Stimulated activated CD8-positive, alpha-beta memory T cell treated with anti-CD3 and anti-CD28 coated beads, Interleukin-4, amount 100 ng/mL, for 24 hours (primary cell): ENCODE data around the gene LRRFIP1.

Experiments
- DNase-seq: peaks from one replicate; pipeline ENCODE4 v3.0.0-alpha.2; 2020; ENCODE audit warnings: low read depth

The LRRFIP1 gene

GRCh38 chr2:237639052-237639835, 11.9 kb downstream of the LRRFIP1 start:
- DNase-seq = no peak

GRCh38 chr2:237639836-237640220, 12.4 kb downstream of the LRRFIP1 start:
- no peak for DNase-seq

- DNase-seq = no peak
These were observed 13.2 kb downstream of the LRRFIP1 start for GRCh38 chr2:237640493-237640998.

DNA sequence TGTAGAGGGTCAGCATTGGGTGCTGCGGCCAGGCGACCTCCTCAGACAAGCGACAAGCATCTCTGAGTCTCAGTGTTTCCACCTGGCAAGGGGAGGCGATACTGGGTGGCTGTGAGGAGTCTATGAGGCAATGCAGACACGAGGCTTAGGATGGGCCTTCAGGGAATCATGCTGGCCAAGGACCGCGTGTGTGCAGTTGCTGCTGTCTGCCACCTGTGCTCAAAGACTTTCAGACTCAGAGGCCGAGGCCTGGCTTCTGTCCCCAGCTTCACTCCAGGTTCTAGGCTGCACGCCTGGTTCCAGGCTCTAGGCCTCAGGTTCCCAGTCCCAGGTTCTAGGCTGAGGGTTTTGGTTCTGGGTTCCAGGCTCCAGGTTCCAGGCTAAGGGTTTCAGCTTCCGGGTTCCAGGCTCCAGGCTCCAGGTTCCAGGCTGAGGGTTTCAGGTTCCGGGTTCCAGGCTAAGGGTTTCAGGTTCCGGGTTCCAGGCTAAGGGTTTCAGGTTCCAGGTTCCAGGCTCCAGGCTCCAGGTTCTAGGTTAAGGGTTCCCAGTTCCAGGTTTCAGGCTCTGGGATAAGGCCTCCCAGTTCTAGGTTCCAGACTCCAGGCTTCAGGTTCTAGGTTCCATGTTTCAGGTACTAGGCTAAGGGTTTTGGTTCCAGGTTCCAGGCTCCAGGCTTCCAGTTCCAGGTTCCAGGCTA, 14.8 kb downstream of the LRRFIP1 start:
- no peak for DNase-seq

GRCh38 chr2:237643066-237643465, 15.7 kb downstream of the LRRFIP1 start:
- no peak for DNase-seq

GRCh38 chr2:237643582-237644380, 16.4 kb downstream of the LRRFIP1 start:
- DNase-seq = no peak

GRCh38 chr2:237644381-237644703, 17.0 kb downstream of the LRRFIP1 start:
- no peak for DNase-seq

GRCh38 chr2:237645261-237645660, 17.9 kb downstream of the LRRFIP1 start:
- no peak for DNase-seq

GRCh38 chr2:237647176-237648015, 20.0 kb downstream of the LRRFIP1 start:
- DNase-seq = no peak

DNA sequence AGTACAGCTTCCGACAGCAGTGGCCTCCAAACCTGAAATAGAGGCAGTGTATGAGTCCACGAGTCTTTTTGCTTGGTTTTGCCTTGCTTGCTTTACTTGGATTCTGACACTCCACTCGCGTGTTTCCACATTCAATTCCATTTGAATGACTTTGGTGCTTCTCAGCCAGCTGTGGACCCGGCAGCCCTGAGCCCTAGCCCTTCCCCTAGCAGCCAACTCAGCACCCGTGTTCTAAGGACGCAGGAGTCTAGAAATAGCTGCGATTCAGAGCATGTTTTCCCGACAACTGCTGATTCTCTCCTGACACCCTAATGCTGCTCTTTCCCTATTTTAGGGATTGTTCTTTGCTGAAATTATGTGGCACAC, 20.6 kb downstream of the LRRFIP1 start:
- no peak for DNase-seq

DNA sequence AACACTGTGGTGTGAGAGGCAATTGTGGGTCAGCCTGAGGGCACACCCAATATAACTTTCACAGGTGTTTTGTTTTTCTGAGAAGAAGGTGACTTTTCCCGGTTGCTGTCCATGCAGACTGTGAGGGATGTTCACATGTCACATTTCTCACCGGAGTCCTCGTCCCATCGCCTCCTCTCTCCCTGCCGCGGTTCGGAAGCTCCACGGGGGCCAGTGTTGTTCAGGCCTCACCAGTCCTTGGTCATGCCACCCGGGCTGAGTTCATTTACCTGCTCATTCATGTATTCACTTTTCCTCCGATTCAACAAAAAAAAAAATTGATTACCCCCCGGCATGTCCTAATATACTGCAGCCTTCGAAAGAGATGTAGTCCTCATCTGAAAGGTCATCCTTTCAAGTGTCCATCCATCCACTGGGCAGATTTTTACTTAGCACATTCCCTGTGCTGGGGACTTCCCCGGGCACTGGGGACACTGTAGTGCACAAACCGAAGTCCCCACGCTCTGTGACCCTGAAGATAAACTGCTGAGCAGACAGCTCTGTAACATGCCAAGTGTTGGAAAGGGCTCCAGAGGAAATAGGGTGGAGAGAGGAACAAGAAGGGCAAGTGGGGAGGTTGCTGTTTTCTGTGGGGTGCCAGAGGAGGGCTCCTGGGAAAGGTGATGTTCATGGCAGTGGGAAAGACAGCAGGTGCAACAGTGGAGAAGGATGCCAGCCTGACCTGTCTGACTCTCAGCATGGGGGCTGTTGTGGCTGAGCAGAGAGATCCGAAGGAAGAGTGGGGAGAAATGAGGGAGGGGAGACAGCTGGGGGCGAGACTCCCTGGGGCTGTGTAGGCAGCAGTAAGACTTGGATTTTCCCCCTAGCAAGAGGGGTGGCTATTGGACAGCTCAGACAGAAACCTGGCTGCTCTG, 22.4 kb downstream of the LRRFIP1 start:
- no peak for DNase-seq

- no peak for DNase-seq
These were observed 23.1 kb downstream of the LRRFIP1 start for GRCh38 chr2:237650455-237650850.

DNA sequence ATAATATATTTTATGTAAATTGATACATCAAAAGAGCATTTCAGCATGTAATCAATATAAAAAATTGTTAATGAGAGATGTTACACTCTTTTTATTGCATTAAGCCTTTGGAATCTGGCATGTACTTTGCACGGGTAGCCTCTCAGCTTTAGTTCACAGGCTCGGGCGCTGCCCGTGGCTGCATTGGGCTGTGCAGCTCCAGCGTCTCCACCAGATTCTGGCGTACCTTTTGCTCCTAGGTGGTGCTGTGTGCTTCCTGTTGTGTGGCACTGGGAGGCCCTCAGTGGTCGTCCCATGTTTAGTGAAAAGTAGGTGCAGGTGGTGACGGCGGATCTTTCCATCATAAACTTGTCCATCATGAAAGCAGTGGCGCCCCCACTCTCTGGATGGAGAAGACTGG, 24.4 kb downstream of the LRRFIP1 start:
- no peak for DNase-seq

- DNase-seq = no peak
These were observed 24.8 kb downstream of the LRRFIP1 start for GRCh38 chr2:237652181-237652580.

DNA sequence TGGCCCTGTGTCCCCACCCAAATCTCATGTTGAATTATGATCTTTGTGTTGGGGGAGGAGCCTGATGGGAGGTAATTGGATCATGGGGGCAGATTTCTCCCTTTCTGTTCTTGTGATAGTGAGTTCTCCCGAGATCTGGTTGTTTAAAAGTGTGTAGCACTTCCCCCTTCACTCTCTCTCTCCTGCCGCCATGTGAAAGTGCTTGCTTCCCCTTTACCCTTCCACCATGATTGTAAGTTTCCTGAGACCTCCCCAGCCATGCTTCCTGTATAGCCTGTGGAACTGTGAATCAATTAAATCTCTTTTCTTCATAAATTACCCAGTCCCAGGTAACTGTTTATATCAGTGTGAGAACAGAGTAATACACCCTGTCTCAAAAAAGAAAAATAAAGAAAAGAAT, 25.5 kb downstream of the LRRFIP1 start:
- DNase-seq = no peak

DNA sequence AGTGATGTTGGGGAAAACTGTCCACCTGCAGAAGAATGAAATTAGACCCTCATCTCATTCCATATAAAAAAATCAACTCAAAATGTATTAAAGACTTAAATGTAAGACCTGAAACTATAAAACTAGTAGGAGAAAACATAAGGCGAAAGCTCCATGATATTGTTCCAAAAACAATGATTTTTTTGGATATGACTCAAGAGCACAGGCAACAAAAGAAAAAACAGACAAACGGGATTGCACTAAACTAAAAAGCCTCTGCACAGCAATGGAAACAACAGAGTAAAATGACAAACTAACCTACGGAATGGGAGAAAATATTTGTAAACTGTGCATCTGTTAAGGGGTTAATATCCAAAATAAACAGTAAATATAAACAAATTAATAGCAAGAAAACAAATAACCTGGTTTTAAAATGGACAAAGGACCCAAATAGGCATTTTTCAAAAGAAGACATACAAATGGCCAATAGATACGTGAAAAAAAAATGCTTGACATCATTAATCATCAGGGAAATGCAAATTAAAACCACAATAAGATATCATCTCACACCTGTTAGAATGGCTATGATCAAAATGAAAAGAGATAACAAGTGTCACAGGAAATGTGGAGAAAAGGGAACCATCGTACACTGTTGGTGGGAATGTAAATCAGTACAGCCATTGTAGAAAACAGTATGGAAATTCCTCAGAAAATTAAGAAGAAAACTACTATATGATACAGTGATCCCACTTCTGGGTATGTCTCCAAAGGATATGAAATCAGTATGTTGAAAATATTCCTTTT, 26.6 kb downstream of the LRRFIP1 start:
- DNase-seq = no peak

GRCh38 chr2:237657063-237657462, 29.7 kb downstream of the LRRFIP1 start:
- DNase-seq = no peak

GRCh38 chr2:237660381-237660900, 33.1 kb downstream of the LRRFIP1 start:
- DNase-seq = no peak

GRCh38 chr2:237661270-237661669, 33.9 kb downstream of the LRRFIP1 start:
- DNase-seq = no peak
